ENCODE results near the gene HSD17B4. TPM values are rescaled to one million over a fixed set of nuclear protein-coding genes. Genes with fewer than 3 reads are reported as not detected.
"Not testable (repeated sequence)": the region's sequence is repeated elsewhere in the genome, so short reads cannot be mapped to it uniquely, and the experiment has no call there.

Gene HSD17B4
- polyA plus RNA-seq, 1 experiment: 150 TPM

- Histone ChIP-seq H3K9me3 (ENCODE audit: control insufficient read depth, insufficient read depth, low read length) (no peaks in the 10 kb centered on the region), H3K27ac (ENCODE audit: low read depth, low read length) (no peak overlapping the region), H3K4me3 (ENCODE audit: low read depth, low read length) (no peak overlapping the region), H3K27me3 (ENCODE audit: control insufficient read depth, insufficient read depth, low read length) (no peaks in the 10 kb centered on the region)
- no peak for DNase-seq (ENCODE audit: low read depth, low spot score)
- POLR2A ChIA-PET: no interaction called here
- CTCF ChIA-PET: interaction anchor here (0.7 kb wide), 1 partner anchor 452 kb away, joined by 4 read pairs; no protein-coding TSS in a partner anchor
- TF ChIP-seq, protein P1, sequence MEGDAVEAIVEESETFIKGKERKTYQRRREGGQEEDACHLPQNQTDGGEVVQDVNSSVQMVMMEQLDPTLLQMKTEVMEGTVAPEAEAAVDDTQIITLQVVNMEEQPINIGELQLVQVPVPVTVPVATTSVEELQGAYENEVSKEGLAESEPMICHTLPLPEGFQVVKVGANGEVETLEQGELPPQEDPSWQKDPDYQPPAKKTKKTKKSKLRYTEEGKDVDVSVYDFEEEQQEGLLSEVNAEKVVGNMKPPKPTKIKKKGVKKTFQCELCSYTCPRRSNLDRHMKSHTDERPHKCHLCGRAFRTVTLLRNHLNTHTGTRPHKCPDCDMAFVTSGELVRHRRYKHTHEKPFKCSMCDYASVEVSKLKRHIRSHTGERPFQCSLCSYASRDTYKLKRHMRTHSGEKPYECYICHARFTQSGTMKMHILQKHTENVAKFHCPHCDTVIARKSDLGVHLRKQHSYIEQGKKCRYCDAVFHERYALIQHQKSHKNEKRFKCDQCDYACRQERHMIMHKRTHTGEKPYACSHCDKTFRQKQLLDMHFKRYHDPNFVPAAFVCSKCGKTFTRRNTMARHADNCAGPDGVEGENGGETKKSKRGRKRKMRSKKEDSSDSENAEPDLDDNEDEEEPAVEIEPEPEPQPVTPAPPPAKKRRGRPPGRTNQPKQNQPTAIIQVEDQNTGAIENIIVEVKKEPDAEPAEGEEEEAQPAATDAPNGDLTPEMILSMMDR (IDR thresholded peaks at IDR 0.05; ENCODE audit: low read depth, low read length): no peak
Measured at GRCh38 chr5:119439140-119439631, 13.1 kb upstream of the HSD17B4 start.

GRCh38 chr5:119439632-119440031 is 12.7 kb upstream of the HSD17B4 start:
- H3K27me3 ChIP-seq (ENCODE audit: control insufficient read depth, insufficient read depth, low read length); H3K27ac ChIP-seq (ENCODE audit: low read depth, low read length); POLR2A ChIA-PET; H3K4me3 ChIP-seq (ENCODE audit: low read depth, low read length); DNase-seq (ENCODE audit: low read depth, low spot score); CTCF ChIA-PET; H3K9me3 ChIP-seq (ENCODE audit: control insufficient read depth, insufficient read depth, low read length): not testable (repeated sequence)

DNA sequence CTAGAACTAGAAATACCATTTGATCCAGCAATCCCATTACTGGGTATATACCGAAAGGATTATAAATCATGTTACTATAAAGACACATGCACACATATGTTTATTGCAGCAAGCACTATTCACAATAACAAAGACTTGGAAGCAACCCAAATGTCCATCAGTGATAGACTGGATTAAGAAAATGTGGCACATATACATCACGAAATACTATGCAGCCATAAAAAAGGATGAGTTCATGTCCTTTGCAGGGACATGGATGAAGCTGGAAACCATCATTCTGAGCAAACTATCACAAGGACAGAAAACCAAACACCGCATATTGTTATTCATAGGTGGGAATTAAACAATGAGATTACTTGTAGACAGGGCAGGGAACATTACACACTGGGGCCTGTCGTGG is 7.7 kb upstream of the HSD17B4 start:
- H3K9me3 ChIP-seq (ENCODE audit: control insufficient read depth, insufficient read depth, low read length); H3K27me3 ChIP-seq (ENCODE audit: control insufficient read depth, insufficient read depth, low read length); DNase-seq (ENCODE audit: low read depth, low spot score); CTCF ChIA-PET; H3K4me3 ChIP-seq (ENCODE audit: low read depth, low read length); POLR2A ChIA-PET; H3K27ac ChIP-seq (ENCODE audit: low read depth, low read length): not testable (repeated sequence)

GRCh38 chr5:119445544-119445943 is 6.8 kb upstream of the HSD17B4 start:
- Histone ChIP-seq H3K27ac (ENCODE audit: low read depth, low read length) (no peak overlapping the region), H3K27me3 (ENCODE audit: control insufficient read depth, insufficient read depth, low read length) (peaks cover 4% of the 10 kb centered on the region), H3K9me3 (ENCODE audit: control insufficient read depth, insufficient read depth, low read length) (peaks cover 3% of the 10 kb centered on the region; the same call in 1 of the 2 replicates), H3K4me3 (ENCODE audit: low read depth, low read length) (no peak overlapping the region)
- no peak for DNase-seq (ENCODE audit: low read depth, low spot score)
- TF ChIP-seq, protein P1 (IDR thresholded peaks at IDR 0.05; ENCODE audit: low read depth, low read length): no peak
- ChIA-PET POLR2A (no interaction called here), CTCF (no interaction called here)

- POLR2A ChIA-PET: no interaction called here
- no peak for DNase-seq (ENCODE audit: low read depth, low spot score)
- H3K27ac ChIP-seq (ENCODE audit: low read depth, low read length): no peak overlapping the region
- CTCF ChIA-PET: interaction anchor here (1.0 kb wide), 1 partner anchor 462 kb away, joined by 3 read pairs; the partner anchor contains the start of gene DTWD2
- H3K27me3 ChIP-seq (ENCODE audit: control insufficient read depth, insufficient read depth, low read length): peaks cover 4% of the 10 kb centered on the region
- H3K9me3 ChIP-seq (ENCODE audit: control insufficient read depth, insufficient read depth, low read length): peaks cover 3% of the 10 kb centered on the region
- no peak overlapping the region for H3K4me3 ChIP-seq (ENCODE audit: low read depth, low read length)
- TF ChIP-seq, protein P1 (IDR thresholded peaks at IDR 0.05; ENCODE audit: low read depth, low read length): no peak
Measured at GRCh38 chr5:119449882-119450281, 2.4 kb upstream of the HSD17B4 start.

- CTCF ChIA-PET: interaction anchor here (3.0 kb wide), 1 partner anchor 462 kb away, joined by 13 read pairs; the partner anchor contains the start of gene DTWD2
Measured at GRCh38 chr5:119450627-119451026, 1.7 kb upstream of the HSD17B4 start.

More at GRCh38 chr5:119450627-119451026, 1.7 kb upstream of the HSD17B4 start:
- H3K27me3 ChIP-seq (ENCODE audit: control insufficient read depth, insufficient read depth, low read length); H3K9me3 ChIP-seq (ENCODE audit: control insufficient read depth, insufficient read depth, low read length); DNase-seq (ENCODE audit: low read depth, low spot score); H3K4me3 ChIP-seq (ENCODE audit: low read depth, low read length); POLR2A ChIA-PET; H3K27ac ChIP-seq (ENCODE audit: low read depth, low read length): not testable (repeated sequence)

Measured in AG04450 (cell line).